Transverse colon (tissue), 4 donors: ENCODE results near the gene TSTD1.
"Not testable (repeated sequence)": the region's sequence is repeated elsewhere in the genome, so short reads cannot be mapped to it uniquely, and the experiment has no call there.

Experiments
- CTCF ChIP-seq, 5 experiments: fragments of 200-600 bp in 3 of 5; fragments of 450-650 bp in 2 of 5; sonication (generic) in 3 of 5; IDR thresholded peaks; 1 replicate in 2 of 5; 2 replicates in 3 of 5; pipeline ENCODE4 v1.5.1; 2016 to 2017; ENCODE audit warnings: antibody characterized with exemption in 5 of 5, inconsistent platforms in 3 of 5, mild to moderate bottlenecking in 2 of 5, moderate library complexity in 1 of 5
- EP300 ChIP-seq: sonication (generic); formaldehyde crosslinking; IDR thresholded peaks from one replicate; pipeline ENCODE4 v1.6.1; 2017; ENCODE audit warnings: antibody characterized with exemption, low read depth
- POLR2A ChIP-seq: fragments of 450-650 bp; IDR thresholded peaks from one replicate; pipeline ENCODE4 v1.6.1; 2016; ENCODE audit warnings: antibody characterized with exemption, mild to moderate bottlenecking, moderate library complexity
- POLR2AphosphoS5 ChIP-seq, 3 donors: sonication (generic); formaldehyde crosslinking; IDR thresholded peaks; one replicate each; pipeline ENCODE4 v1.6.1; 2016; ENCODE audit warnings: antibody characterized with exemption in 3 of 3

- TF ChIP-seq POLR2A; CTCF (IDR thresholded peaks at IDR 0.05); POLR2AphosphoS5 (IDR thresholded peaks at IDR 0.05); EP300: not testable (repeated sequence)
Measured at GRCh38 chr1:161065681-161066080, 26.9 kb upstream of the TSTD1 start.
